GM12878 (cell line): ENCODE data around the gene PRRT1B.

Source experiments
- CTCF ChIP-seq, 3 experiments: IDR thresholded peaks in 2 of 3; conservative IDR thresholded peaks in 1 of 3; 2 replicates each; pipeline ENCODE4 v1.5.1; 2011; ENCODE audit warnings: low read depth in 3 of 3, low read length in 3 of 3, mild to moderate bottlenecking in 3 of 3, control low read depth in 2 of 3, moderate library complexity in 2 of 3, inconsistent platforms in 1 of 3, mixed read lengths in 1 of 3; ENCODE audit not compliant: control insufficient read depth in 2 of 3, insufficient read depth in 1 of 3; ENCODE audit errors: extremely low read depth in 1 of 3
- ESRRA ChIP-seq: IDR thresholded peaks from 2 replicates; pipeline ENCODE4 v1.6.1; 2012; ENCODE audit warnings: mild to moderate bottlenecking, low read length, improper control_type of control experiment
- FOXK2 ChIP-seq: fragments of 450-650 bp; IDR thresholded peaks from 2 replicates; pipeline ENCODE4 v1.6.1; 2017; ENCODE audit warnings: mild to moderate bottlenecking, moderate library complexity
- HDAC2 ChIP-seq: fragments of 200-600 bp; sonication (generic); IDR thresholded peaks from 2 replicates; pipeline ENCODE4 v1.6.1; 2017
- IKZF2 ChIP-seq, 2 experiments: fragments of 450-650 bp; IDR thresholded peaks; 2 replicates each; pipeline ENCODE4 v1.6.1; 2017; ENCODE audit warnings: mild to moderate bottlenecking in 2 of 2, moderate library complexity in 2 of 2
- KDM1A ChIP-seq: fragments of 200-600 bp; sonication (generic); IDR thresholded peaks from 2 replicates; pipeline ENCODE4 v1.6.1; 2016; ENCODE audit warnings: borderline replicate concordance
- MAX ChIP-seq: IDR thresholded peaks from 2 replicates; pipeline ENCODE4 v1.6.1; 2012; ENCODE audit warnings: low read depth, low read length, improper control_type of control experiment
- MXI1 ChIP-seq: fragments of 150-350 bp; IDR thresholded peaks from 2 replicates; pipeline ENCODE4 v1.6.1; 2011; ENCODE audit warnings: low read depth, mild to moderate bottlenecking, inconsistent platforms, low read length, improper control_type of control experiment
- POLR2A ChIP-seq: IDR thresholded peaks from 2 replicates; pipeline ENCODE4 v1.6.1; 2011; ENCODE audit warnings: low read depth, mild to moderate bottlenecking, low read length
- POLR2AphosphoS5 ChIP-seq: IDR thresholded peaks from 2 replicates; pipeline ENCODE4 v1.6.1; 2011; ENCODE audit warnings: mild to moderate bottlenecking, low read length, inconsistent platforms
- POU2F2 ChIP-seq: IDR thresholded peaks from 3 replicates; pipeline ENCODE4 v1.6.1; 2011; ENCODE audit warnings: low read depth, mild to moderate bottlenecking, low read length, borderline replicate concordance
- RAD21 ChIP-seq: IDR thresholded peaks from 2 replicates; pipeline ENCODE4 v1.6.1; 2011; ENCODE audit warnings: mild to moderate bottlenecking, low read depth, low read length, moderate library complexity; ENCODE audit not compliant: insufficient read depth
- TCF12 ChIP-seq: IDR thresholded peaks from 2 replicates; pipeline ENCODE4 v1.6.1; 2011; ENCODE audit warnings: low read depth, mild to moderate bottlenecking, low read length

- TF ChIP-seq TCF12 = no peak
- TF ChIP-seq MXI1 = no peak
- no peak for TF ChIP-seq POLR2A
- no peak for TF ChIP-seq POLR2AphosphoS5
- no peak for TF ChIP-seq KDM1A
- no peak for TF ChIP-seq POU2F2
- no peak for TF ChIP-seq CTCF (IDR thresholded peaks at IDR 0.05 in 2 of 3, conservative IDR thresholded peaks at IDR 0.05 in 1 of 3; ENCODE audit: control insufficient read depth in 2 of 3, extremely low read depth in 1 of 3, insufficient read depth in 1 of 3, low read depth in 3 of 3, low read length in 3 of 3)
- no peak for TF ChIP-seq MAX
- no peak for TF ChIP-seq FOXK2
- no peak for TF ChIP-seq RAD21
- no peak for TF ChIP-seq HDAC2
- TF ChIP-seq ESRRA = no peak
- TF ChIP-seq IKZF2 (IDR thresholded peaks at IDR 0.05) = no peak
Observed at GRCh38 chr9:131516930-131517329, 28.4 kb upstream of the PRRT1B start.
